HCEC 1CT (cell line): ENCODE results near the gene LHX1.

Experiments
- DNase-seq: peaks from one replicate; pipeline ENCODE4 v3.0.0-alpha.2; 2017

Gene LHX1

DNA sequence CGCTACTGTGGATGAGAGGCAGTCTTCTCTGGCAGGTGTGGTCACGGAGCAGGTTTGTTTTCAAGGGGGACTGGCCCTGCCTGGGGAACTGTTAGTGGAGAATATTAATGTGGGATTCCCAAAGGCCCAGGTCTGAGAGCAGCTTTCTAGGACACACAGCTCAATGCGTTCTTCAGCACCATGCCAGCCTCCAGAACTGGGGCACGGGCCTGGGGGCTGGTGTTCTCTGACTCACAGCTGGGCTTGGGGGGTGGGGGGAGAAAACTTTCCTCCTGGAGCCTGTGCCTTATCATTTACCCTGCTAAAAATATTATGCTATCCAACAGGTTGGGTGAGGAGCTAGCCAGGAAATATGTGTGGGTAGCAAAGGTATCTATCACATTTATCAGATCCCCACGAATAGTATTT is 13.5 kb upstream of the LHX1 start:
- DNase-seq: no peak

DNA sequence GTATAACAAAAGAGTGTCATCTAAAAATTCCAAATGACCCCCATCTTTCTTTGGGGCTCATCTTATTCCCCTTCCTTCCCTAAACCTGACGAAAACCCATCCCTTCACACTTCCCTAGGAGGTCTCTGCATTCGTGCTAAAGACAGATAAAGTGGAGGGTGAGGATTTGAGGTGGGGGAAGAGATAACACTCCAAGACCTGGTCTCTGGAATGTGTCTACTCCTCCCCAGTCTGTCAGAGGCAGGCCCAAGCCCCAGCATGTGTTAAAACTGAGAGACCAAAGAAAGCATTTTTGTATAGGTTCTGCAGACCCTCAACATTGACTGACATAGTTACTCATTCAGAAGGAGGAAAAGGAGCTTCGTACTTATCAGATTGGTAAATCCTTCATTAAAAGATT is 11.0 kb upstream of the LHX1 start:
- DNase-seq: no peak

DNA sequence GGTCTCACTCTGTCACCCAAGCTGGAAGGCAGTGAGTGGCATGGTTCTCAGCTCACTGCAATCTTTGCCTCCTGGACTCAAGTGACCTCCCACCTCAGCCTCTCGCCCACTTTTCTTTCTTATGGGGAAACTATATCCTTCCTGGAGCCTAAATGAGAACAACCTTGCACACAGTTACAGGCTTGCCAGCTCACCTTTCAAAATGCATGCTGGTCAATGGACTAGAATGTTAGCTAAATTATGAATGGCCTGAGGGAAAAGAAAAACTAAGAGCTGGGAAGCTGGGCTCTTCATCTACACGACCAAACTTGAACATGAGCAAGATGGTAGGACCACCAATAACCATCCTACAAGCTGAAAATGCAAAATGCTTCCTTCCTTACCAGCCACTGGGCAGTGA is 10.6 kb upstream of the LHX1 start:
- no peak for DNase-seq

DNA sequence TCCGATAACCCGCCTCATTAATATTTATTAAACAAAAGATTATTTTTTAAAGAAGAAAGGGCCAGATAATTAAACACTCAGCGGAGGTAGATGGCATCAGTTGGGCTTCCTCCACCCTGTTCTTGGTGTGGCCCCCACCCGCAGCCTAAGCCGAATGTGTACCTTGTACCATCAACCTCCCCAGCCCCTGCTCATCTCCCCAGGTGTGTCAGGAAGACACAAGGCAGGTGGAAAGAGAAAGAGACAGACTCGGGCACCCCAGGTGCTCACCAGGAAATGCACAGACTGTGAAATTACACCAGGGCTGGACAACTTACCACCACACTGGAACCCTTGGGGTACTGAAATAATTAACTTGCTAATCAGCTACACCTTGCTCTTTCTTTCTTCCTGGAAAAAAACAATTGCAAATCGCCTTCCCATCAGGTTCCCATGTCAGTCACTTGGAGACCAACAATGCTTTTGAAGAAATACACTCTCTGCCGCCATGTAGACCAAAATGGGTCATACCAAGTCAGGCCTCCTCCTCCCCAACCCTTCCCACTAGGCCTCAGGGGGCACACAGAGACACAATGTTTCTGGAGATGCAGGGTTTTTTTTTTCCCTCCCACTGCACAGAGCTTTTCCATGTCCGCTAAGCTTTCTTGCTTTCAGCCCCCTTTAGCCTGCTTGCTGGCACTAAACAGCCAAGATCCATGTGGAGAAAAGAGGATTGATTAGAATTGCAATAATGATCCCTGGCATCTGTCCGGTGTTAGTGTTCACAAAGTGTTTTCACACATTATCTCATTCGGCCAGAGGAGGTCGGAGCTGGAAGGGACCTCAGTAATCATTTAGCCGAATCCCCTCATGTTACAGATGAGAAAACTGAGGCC is 8.6 kb upstream of the LHX1 start:
- DNase-seq: no peak

DNA sequence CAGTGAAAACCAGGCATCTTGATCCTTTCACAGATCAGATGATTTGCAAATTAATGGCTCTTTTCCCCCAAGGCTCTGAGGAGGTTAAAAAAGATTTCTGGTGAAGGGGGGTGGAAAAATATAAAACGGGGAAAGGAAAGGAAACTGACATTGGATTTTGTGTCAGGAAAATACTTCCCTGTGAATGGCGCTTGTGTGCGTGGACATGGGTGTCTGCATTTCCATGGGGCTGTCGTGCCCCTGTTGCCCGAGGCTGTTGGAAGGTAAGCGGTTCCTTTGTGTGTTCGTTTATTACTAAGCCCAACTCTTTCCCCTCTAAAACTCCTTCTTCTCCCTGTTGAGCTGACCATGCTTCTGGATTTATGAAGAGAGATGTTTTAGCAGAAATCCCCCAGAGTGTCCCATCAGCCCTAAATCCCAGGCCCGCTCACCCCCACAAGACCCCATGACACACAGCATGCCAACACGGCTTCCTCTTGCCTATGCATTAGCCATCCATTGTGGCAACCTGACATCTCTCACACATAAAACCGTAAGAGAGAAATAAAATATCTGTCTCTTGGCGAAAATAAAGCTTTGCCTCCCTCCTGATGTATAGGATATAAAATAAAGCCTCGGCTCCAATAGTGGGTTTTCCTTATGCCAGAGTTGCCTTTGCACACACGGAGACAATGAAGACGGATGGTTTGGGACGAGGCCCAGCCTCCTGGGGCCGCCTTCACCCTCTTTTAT is 7.3 kb upstream of the LHX1 start:
- DNase-seq: no peak

DNA sequence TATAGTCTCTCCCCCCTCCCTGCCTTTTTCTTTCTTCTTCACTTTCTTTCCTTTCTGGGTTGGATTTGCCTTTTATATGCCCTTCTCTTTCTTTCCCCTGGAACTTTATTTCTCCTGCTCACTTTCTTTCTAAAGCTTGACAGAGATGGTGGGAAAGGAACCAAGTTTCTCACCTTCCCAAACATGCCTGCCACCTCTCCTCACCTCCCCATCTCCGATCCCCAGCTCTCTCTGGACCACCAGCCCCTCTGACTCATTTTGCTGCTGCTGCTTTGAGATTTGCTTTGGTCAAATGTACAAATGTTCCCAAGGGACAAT is 6.7 kb upstream of the LHX1 start:
- DNase-seq: no peak

DNA sequence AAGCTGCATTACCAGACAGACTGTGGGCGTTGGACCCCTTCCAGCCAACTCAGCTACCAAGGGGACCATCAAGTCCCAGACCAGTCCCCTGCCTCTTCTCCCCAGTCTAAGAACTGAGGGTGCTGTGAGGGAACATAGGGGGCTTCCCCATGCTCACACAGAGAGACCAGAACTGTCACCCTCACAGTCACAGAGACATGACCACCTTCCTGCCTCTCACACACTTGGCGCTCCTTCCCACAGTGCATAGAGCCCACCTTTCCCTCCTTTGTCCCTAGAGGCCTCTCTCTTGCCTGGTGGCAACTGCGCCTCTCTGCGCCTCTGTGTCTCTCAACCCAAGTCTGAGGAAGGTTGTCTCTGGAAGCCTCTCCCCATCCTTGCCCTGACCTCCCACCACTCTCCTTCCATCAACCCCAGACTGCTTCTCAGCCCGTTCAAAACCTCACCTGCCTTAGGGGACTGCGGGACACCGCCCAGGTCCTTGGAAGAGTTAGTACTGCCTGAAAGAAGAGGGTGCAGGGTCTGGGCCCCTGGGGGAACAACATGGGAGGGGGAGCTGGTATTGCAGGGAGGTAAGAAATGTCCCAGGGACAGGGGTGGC is 6.1 kb upstream of the LHX1 start:
- DNase-seq: no peak

DNA sequence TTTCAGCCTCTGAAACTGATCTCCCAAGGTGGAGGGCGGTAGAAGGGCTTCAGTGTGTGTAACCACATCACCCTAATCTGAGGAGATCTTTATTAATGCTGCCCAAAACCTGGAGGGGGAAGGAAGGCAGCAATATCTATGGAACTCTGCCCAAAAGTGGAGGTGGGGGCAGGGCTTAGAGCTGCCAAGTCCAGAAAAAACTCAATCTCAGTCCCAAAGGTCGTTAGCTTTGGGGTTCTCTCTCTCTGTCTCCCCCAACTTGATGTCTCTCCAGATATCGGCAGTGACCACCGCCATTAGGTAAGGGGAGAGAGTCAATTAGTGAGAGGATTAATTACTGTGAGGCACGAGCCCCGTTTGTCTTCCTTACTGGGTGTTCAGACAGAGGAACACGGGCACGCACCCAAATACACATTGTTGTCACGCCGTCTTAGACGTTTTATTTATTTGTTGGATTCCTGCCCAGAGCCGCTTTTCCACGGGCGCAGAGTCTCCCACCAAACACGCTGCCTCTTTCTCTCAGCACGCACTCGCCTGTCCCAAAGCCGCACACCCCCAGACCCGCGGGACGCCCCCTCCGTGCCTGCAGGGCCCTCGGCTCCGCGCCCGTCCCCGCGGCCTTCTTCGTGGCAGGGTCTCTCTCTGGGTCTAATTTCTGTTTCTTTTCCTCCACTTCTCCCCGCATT is 5.4 kb upstream of the LHX1 start:
- DNase-seq: no peak

DNA sequence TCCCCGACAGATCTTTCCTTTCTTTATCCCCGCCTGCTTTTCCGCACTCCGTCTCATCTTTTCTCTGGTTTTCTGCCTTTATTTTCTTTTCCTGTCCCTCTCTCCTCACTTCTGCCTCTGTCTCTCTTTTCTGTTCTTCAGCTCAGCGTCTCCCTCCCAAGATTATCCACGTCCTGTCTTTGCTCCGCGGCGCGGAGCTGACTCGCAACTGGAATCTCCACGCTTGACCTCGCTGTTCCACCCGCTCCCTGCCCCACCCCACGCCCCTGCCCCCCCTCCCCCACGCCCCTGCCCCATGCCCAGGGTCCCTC is 4.9 kb upstream of the LHX1 start:
- DNase-seq: no peak

DNA sequence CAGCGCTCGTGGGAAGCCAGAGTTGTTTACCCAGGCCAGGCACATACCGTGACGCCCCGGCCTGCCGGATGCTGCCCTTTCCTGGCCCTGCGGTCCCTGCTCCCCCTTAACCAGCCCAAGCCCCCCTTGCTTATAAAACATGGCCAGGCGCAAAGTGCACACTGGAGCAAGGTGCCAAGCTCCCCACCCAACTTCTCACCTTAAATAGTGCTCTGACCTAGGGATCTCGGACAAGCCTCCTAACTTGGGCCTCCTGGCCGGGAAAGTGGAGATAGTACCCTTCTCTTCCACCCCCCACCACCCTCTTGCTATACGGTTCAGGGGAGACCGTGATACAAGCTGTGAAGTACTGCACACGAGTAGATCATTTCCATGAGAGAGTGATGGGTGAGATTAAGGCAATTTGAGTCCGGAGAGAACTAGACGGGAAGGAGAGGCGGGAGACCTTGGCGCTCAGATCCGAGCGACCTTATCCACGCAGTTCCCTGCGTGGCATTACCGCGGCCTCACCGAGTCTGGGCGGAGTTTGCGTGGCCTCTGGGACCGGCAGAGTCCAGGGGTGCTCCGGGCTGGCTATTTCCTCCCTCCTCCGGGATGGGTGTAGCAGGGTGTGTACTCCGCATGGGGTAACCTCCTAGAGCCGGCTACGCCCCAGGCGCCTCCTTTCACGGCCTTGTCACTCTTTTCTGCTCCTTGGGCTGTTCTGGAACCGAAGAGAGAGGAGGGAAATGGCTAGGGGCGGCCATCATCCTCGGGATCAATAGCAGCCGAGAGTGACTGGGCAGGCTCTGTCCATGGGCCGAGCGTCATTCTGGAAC is 4.4 kb upstream of the LHX1 start:
- no peak for DNase-seq

DNA sequence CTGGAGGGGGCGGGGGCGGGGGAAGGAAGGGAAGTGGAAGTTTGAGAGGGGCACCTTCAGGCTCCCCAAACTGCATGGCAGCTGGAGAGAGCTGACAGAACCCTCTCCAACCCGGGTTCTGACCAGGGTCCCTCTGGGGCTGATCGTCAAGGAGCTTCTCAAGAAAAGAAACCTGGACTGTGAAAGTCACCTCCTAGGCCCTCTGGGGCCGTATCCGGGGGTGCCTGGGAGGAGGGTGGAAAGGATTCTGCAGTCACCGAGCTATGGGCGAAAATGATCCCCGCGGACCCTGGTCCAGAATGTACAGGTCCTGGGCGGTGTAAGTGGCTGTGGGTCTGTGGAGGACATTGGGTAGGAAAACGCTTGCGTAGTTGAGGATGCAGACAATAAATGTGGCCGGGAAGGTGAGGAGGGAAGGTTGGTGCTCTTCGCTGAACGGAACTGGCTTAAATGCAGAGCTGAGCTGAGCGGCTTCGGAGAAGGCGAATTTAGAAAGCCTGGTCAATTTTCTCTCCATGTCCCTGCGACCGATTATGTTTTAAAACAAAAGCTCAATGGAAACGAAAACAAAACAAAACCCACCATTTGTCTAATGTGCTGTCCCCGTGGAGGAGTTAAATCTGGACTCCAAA is 3.6 kb upstream of the LHX1 start:
- DNase-seq: no peak

DNA sequence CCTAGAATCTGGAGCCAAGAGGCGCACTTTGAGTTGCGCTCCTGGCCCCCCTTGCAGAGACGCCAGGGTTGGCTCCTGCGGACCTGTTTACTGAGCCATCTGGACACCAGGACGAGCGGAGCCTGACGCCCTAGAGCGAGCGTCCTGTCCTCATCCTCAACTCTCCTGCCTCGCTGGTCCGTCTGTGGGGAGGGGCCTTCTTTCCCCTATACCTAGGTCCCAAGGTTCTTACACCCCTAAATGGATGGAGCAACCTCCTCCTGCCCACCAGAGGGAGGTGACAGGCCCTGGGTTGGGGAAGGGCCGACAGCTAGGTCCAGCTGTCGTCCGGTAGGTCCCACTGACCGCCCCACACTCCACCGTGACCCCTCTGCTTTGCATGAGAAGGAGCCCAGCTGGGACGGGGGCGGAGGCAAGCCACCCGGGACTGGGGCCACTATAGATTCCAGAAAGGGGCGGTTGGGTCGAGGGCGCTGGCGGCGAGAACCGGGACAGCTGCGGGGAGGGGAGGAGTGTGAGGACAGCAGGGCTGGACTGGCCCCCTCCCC is 3.1 kb upstream of the LHX1 start:
- DNase-seq: no peak

DNA sequence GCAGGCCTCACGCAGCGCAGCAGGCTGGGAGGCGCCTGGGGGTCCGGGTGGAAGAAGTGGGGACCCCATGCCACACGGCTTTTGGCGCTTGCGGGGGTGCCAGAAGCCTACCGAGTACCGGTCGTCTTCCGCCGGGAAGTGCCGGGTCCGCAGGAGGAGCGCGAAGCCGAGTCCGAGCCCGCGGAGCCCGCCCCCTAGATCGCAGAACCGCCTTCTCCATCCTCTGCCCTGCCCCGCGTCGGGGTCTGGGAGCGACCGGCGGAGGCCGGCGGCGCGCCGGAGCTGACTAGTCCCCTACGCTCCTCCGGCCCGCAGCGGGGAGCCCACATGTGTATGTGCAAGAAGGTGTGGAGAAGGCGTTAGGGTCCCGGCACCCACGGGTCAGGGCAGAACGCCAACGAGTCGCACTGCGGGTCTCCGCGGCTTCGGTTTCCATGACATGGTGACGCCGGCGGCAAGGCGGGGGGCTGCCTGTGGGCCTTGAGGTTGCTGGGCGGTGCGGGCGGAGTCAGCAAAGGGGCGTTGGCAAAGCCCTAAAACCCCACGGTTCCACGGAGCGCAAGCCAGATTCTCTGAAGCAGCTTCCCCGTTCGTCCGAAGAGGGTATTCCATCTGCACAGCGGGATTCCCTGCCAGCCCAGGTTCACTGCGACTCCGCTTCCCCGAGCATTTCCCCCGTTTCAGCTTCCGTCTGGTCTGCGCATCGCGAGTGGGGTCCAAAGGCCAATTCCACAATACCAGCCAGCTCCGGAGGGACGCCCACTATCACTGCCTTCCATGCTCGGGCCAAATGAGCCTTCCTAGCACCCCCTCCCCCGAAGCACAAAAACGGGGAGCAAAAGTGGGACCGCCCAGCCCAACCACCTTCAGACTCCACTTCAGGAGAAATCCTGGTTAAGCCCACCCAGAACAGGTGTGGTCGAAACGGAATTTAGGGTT is 2.3 kb upstream of the LHX1 start:
- no peak for DNase-seq

DNA sequence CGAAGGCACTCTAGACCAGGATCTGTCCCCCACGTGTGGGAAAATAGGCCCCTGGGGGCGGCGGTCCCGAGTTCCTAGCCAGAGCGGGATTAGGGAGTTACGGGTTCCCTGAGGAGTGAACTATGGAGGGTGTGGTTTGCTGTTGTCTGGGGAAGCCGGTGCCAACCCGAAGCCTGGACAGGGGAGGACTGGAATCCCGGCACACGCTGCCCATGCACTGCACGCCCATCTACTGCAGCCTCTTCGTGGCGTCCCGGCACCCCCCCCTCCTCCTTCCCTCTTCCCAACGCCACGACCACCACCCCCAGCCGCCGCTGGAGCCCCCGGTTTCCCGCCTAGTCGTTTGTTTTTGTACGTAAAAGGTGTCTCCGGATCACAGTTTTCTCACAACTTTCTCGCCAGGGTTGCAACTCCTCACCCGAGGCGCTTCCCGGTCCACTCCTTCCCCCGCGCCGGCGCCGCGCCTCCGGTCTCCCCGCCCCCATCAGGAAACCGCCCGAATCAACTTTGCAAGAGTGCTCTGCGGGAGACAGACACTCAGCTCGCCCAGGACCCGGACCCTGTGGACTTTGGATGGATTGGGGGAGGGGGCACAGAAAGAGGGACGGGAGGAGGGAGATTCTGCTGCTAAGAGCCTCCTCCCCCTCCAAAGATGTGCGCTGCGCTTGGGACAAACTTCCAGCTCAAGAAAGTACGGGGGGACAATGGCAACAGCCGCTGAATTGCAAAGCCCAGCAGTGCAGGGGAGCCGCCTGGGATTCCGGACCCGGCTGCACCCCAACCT is 1.4 kb upstream of the LHX1 start:
- DNase-seq: no peak

DNA sequence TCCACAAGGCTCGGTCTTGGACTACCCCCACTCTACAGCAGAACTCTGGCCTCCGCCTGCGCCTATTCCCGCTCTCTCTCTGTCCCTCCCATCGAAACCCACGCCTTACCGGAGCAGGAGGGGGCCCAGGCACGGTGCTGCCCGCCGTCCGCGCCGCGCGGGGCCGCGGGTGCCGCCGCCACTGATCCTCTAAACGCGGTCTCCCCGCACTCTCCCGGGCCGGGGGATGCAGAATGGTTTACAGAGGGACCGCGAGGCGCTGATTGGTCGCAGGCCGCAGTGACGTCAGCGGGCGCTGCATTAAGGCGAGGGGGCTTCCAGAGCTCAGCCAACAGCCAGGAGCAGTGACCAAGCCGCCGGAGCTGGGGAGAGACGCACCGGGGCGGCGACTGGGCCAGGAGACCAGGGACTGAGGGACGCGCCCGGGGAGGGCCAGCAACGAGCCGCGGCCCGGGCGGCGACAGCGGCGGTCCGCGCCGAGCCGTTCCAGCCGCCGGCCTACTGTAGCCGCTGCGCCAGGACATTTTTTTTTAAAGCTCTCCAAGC is 747 bp upstream of the LHX1 start:
- DNase-seq: no peak

DNA sequence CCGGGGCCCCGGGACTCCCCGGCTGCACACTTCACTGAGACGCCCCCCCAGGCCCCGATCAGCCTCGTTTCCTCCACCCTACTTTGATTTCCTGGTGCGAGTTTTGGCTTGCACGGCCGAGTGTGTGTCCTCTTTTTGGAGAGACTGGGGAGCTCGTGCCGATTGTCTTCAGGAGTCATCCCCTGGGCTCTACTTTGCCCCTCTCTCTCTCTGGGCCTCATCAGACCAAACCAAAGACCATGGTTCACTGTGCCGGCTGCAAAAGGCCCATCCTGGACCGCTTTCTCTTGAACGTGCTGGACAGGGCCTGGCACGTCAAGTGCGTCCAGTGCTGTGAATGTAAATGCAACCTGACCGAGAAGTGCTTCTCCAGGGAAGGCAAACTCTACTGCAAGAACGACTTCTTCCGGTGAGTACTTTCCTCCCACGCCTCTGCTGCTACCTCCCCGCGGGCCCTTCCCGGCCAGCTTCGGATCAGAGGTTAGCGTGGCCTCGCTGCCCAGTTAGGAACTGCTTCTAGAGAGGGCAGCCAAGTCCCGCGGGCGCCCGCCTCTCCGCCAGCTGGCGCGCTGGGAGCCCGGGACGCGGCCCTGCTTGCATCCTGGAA is 787 bp downstream of the LHX1 start:
- no peak for DNase-seq

DNA sequence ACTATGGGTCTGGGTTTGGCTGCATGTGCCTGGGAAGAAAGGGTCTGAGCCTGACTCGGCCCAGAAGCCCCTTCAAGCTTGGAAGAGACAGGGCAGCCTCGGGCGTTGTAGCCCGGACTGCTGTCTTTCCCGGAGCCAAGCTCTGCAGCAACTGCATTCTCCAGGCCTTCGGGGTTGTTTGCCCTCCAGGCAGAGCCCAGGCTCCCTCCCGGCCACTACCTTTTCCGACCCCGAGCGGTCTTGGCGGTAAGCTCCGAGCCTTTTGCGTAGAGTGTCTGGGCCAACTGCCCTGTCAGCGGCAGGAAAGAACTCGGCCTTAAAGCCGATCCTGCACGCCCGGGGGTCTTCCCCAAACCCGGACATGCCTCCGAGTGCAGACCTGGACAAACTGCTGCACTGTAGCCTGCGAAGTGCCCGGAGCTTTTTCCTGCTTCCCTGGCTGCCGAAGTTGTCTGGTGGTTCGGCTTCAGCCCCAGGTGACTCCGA is 1.3 kb downstream of the LHX1 start:
- DNase-seq: no peak

DNA sequence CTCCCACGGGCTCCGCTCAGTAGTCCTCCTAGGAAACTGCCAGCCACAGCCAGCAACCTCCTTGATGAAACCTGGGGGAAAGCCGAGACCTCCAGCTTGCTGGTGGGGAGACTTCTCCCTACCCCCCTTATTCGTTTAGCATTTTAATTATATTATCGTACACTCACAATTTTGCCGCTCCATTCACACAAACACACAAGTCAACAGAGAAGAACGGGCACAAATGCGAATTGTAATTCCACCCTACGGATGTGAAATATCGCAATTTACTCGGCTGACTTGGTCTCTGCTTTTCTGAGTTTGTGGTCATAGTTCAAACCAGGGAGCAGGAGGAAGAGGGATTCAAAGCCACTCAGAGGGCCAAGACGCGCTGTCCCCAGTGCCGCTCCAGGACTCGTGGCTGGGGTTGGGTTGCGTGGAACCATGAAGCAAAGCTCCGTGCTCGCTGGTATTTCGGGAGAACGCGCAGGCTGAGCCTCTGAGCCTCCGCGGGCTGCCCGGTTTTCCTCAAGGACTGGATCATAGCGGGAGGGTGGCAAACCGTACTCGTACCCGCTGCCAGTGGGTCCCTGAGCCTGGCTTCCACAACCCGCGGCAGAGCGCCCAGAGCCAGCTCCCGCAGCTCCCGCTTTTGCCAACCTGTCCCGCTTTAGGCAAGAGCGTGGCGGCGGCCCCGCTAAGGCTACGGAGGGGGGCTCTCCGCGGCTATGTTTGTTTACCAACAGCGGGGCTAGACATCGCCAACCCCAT is 2.0 kb downstream of the LHX1 start:
- no peak for DNase-seq
